HepG2 (cell line): ENCODE measurements around the gene MPZL3.

Experiments
- CTCF ChIP-seq: sonication (generic); formaldehyde crosslinking; IDR thresholded peaks from 2 replicates; pipeline ENCODE4 v1.5.0; 2020; ENCODE audit warnings: mild to moderate bottlenecking, missing genetic modification reagents, moderate library complexity
- MXI1 ChIP-seq: IDR thresholded peaks from 3 replicates; pipeline ENCODE4 v1.6.1; 2012; ENCODE audit warnings: low read depth, low read length, inconsistent platforms, borderline replicate concordance
- PHF8 ChIP-seq: sonication (generic); formaldehyde crosslinking; IDR thresholded peaks from 2 replicates; pipeline ENCODE4 v1.5.0; 2020; ENCODE audit warnings: missing genetic modification reagents
- PREB ChIP-seq: sonication (generic); formaldehyde crosslinking; IDR thresholded peaks from 2 replicates; pipeline ENCODE4 v1.4.0; 2020; ENCODE audit warnings: missing genetic modification reagents
- RBAK ChIP-seq: sonication (generic); formaldehyde crosslinking; IDR thresholded peaks from 2 replicates; pipeline ENCODE4 v1.5.1; 2020; ENCODE audit warnings: mild to moderate bottlenecking, missing genetic modification reagents
- RFX5 ChIP-seq: IDR thresholded peaks from 2 replicates; pipeline ENCODE4 v1.6.1; 2011; ENCODE audit warnings: low read depth, low read length, improper control_type of control experiment

- TF ChIP-seq CTCF (no peak), RFX5 (no peak), MXI1 (no peak), RBAK (CRISPR knock-in tag) (no peak), PHF8 (no peak), PREB (CRISPR knock-in tag) (no peak)
Observed at GRCh38 chr11:118219732-118220131, 32.4 kb downstream of the MPZL3 start.
